Activated CD4-positive, CD25-positive, alpha-beta regulatory T cell treated with anti-CD3 and anti-CD28 coated beads, Interleukin-2, amount 50 U/mL, for 72 hours (primary cell): ENCODE results near the gene REELD1.

Experiments used
- DNase-seq: peaks from one replicate; pipeline ENCODE4 v3.0.0; 2021

REELD1 gene

DNA sequence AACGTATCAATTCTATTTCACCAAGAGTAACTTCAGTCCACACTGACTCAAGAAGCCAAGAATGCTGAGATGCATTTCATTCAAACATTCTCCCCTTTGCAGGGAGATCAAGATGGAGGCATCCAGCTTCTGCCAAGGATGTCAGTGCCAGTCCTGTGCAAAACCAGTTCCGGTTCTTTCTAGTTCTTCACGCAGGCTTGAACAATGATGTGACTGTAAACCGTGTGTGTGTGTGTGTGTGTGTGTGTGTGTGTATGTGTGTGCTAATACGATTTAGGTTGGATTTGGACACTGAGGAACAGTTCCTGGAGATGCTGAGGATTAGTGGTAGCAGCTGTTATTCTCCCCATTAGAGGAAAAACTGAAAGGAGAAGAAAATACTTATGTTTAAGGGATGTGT lies at the start of gene REELD1:
TSS of gene REELD1 (plus strand) at position 301 of the 400 bp plus-strand sequence. CDS start 2,415 bp downstream, outside the sequence.
- DNase-seq: no peak

- no peak for DNase-seq
Observed at GRCh38 chr4:146165221-146165620, 49.1 kb upstream of the REELD1 start.

DNA sequence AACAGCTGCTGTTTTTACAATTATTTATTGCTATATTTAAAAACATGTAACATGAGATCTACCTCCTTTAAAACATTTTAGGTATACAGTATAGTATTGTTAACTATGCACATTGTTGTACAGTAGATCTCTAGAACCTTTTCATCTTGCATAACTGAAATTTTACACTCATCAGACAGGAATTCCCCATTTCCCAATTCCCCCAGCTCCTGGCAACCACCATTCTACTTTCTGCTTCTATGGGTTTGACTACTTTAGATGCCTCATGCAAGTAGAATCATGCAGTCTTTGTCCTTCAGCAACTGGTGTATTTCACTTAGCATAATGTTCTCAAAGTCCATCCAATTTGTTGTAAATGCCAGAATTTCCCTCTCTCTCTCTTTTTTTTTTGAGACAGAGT lies 48.5 kb upstream of the REELD1 start:
- no peak for DNase-seq

GRCh38 chr4:146170149-146170548 lies 44.2 kb upstream of the REELD1 start:
- no peak for DNase-seq

DNA sequence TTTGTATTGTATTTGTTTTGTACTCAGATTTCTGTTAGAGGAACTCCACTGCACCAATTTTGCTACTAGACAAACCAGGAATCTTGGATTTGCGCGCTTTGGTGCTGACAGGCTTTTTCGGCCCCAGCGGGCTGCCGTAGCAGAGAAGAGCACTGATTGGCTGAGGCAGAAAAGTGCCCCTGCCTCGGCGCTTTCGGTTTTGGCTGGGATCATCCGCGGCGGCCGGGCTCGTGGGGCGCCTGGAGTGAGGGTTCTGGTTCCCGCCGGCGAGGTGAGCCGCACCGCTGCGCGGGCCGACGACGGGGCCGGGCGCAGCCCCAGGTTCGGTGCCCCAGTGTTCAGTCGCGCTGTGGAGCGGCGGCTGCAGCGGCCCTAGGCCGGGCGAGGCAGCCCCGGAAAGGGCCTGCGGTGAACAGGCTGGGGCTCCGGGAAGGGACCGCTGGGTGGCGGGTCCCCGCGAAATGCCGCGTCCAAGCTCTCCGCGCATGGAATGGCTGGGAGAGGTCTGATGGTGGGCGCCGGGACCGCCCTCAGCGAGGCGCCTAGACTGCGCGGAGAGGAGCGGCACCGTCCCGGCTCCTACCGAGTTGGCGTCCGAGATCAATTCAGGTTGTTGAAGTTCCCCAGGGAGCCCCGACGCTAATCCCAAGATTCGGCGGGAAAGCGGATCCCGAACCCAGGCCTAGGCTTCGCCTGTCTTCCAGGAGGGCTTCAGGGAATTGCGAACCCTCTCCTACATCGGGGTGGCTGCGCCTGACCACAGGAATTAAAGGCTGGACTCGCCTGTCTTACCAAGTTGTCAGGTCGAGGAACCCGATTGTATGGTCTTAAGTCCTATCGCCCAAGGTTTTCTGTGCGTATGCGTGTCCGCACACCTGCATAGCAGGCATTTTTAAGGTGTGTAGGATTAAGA lies 38.5 kb upstream of the REELD1 start, which contains the start of gene LSM6:
TSS of gene LSM6 (plus strand) at position 178 of the 913 bp plus-strand sequence. CDS start 7,204 bp downstream, outside the sequence.
- DNase-seq: peak; percentile 82

GRCh38 chr4:146176891-146177290 lies 37.4 kb upstream of the REELD1 start:
- DNase-seq: no peak

GRCh38 chr4:146178126-146178525 lies 36.2 kb upstream of the REELD1 start:
- DNase-seq: no peak

- no peak for DNase-seq
Observed at GRCh38 chr4:146179784-146180370, 34.5 kb upstream of the REELD1 start.

DNA sequence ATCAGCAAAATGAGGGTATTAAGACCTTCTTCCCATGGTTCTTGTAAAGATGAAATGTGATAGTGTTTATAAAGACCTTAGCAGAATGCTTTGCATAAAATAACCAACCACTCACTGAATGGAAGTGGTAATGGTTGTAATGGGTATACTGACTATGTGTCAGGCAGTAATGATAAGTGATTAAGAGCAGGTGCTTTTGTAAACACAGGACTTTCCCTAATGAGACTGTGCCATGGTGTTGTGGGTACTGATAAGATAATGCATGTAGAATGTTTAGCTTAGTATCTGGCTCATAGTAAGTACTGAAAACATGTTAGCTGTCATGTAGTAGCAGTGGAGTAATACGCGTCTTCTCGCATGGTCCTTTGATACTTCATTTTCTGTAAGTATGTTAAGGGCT lies 31.9 kb upstream of the REELD1 start:
- DNase-seq: no peak

DNA sequence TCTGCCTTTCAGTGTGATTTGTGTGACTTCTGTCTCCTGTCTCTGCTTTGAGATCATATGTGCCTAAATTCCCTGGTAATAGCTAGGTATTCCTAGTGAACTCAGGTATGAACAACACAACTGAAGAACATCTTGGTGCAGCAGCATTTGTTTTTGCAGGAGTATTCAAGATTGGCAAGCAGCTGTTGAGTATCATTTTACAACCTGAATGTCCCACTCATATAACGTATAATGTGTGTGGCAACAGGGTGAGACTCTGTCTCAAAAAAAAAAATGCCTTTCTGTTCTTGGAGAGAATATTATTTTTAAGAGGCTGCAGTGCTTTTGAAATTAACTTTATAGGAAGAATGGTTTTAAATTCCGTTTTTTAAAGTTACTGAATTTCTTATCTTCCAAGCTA lies 31.1 kb upstream of the REELD1 start:
- DNase-seq: no peak

DNA sequence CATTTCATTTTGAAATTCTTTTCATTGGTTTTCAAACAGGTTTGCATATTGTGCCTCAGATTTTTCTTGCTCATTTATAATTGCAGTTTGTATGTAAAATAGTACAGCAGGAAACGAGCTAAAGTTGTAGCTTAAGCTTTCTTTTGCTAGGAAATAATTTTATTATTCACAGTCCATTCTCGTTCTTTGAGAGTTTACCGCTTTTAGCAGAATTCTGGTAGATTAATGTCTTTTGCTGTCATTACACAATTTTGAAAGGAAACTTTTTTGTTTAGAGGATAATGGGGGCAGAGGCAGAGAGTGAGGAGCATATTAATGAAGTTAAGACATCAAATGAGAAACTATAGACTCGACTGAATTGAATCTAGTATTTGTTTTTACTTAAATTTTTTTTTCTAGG lies 28.3 kb upstream of the REELD1 start:
- DNase-seq: no peak

- DNase-seq: no peak
Observed at GRCh38 chr4:146186596-146186995, 27.7 kb upstream of the REELD1 start.

GRCh38 chr4:146190456-146190855 lies 23.9 kb upstream of the REELD1 start:
- DNase-seq: no peak

DNA sequence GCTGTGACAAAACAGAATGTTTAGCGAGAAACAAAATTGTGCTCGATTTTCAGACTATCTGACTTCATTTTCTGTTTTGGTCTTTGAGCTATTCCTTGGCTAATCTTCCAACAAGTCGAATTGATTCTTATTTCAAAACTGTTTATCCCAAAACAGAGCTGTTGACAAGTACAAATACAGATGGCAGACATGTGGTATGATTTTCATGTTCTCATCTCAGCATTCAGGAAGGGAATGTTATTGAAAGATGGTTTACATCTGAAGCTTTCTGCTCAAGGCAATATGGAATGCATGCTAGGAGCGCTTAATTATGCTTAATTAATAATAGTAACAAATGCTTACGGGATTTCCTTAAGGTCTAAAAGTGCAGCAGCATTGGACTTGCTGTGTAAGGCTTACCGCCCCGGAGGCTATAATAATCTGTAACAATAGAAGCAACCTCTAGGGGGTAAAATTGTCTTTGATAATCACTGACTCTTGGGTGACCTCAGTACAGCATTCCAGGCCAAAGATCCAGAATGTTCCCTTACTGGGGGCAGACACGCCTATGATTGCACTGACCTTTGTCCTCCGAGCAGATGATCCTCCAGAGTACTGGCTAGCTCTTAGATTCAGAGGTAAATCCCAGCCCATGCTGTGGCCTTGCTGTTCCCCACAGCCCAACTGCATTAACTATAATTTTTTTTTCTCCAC lies 22.4 kb upstream of the REELD1 start:
- DNase-seq: no peak

DNA sequence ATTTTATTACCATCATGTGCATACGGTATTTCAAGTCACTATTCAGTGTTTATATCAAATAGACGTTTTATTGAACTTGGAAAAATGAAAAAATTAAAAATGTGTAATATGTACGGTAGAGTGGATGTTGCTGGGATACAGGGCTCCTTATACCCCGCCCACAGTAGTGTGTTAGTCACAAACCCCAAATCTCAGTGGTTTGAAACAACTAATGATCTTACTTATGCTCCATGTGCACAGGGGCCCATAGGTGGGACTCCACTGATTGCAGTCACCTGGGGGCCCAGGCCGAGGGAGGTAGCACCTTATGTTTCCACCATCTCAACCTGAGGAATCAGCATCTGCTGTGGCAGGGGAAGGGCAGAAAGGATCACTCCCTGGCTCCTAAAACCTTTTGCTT lies 20.7 kb upstream of the REELD1 start:
- no peak for DNase-seq

DNA sequence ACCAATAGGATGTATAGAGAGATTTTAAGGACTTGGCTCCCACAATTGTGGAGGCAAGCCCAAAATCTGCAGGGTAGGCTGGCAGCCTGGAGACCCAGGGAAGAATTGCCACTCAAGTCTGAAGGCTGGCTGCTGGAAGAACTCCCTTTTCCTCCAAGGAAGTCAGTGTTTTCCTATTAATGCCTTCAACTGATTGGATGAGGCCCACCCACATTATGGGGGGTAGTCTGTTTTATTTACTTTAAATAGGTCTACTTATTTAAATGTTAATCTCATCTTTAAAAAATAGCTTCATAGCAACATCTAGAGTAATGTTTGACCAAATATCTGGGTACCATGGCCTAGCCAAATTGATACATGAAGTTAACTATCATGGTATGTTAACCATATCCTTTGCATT lies 20.1 kb upstream of the REELD1 start:
- DNase-seq: no peak

DNA sequence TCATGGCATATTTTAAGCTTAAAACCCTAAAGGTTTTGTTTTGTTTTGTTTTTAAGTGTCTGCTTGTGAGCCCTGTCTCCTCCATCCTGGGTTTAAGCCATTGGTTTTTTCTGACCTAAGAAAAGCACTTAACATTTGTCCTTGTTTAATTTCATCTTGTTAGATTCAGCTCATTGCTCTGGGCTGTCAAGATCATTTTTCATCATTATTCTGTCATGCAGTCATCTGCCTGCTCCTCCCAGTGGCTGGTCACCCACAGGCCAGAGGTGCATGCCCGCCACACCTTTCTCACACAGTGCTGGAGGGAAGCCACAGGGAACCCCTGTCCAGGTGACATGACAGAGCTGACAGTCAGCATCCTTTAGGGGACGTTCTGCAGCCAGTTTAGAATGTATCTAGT lies 11.7 kb upstream of the REELD1 start:
- DNase-seq: no peak

DNA sequence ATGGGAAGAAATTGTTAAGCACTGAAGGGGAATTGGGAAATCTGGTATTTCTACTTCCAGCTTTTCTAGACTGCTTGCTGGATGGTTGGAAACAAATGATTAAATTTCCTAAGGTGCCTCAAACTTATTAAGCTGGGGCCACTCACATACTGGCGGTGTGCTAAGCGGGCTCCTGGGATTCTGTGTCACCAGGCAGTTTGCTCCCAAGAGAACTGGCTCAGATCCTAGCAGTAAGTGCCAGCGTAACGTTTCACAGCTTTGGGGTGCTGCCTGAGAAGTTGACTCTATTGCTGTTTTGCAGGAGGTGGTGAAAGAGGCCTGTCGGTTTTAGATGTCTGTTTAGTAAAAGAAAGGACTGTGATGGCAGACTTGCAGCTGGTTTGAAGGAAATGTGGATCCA lies 6.9 kb upstream of the REELD1 start:
- DNase-seq: no peak

GRCh38 chr4:146210890-146211289 lies 3.4 kb upstream of the REELD1 start:
- DNase-seq: no peak

DNA sequence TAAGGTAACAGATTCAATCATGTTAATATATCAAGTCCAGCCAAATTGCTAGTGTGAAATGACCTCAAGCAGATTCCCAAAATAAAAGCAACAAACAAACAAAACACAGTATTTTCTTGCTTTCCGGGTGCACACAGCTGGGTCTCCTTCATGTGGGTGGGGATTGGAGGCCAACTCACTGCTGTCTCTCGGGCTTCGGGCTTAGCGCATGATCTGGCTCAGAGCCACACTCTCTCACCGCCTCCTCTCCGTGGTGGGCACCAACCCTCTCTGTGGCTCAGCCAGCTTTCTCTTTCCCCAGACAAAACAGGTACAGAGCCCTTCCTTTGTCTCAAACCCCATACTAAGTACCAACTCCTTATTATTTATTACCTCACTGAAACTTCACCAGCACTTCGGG lies 2.9 kb upstream of the REELD1 start:
- no peak for DNase-seq

DNA sequence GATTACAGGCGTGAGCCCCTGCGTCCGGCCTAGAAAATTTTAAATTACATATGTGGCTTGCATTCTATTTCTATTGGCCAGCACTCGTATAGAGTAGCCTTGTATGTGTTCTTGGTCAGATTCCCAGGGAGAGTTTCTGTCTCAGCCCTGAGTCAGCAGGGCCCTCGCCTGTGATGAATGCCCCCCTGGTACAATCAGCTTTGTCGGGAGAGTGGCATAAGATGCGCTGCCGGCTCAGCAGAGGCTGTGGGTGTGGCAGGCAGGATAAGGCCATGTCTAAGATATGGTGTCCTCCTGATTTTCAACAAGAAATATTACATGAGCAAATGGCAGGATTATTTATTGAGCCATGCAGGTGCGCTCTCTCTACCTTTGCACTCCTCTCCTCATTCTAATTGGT lies 1.6 kb upstream of the REELD1 start:
- no peak for DNase-seq

DNA sequence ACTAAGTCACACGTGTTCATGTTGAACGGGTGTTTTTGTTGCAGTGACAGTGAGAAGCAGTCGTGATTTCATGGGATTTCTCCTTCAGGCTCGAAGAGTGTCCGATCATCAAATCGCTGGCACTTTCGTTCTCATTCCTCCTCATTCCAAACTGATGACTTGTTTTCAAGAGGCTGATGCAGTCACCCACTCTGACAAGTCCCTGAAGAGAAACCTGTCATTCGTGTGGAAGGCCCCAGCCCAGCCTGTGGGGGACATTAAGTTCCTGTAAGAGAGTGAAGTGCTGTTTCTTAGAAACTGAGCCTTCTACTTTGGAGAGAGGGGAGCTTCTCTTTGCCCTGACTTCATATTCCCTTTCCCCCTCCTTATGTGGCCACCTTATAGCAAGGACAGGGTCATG lies 8.0 kb downstream of the REELD1 start:
- DNase-seq: no peak

DNA sequence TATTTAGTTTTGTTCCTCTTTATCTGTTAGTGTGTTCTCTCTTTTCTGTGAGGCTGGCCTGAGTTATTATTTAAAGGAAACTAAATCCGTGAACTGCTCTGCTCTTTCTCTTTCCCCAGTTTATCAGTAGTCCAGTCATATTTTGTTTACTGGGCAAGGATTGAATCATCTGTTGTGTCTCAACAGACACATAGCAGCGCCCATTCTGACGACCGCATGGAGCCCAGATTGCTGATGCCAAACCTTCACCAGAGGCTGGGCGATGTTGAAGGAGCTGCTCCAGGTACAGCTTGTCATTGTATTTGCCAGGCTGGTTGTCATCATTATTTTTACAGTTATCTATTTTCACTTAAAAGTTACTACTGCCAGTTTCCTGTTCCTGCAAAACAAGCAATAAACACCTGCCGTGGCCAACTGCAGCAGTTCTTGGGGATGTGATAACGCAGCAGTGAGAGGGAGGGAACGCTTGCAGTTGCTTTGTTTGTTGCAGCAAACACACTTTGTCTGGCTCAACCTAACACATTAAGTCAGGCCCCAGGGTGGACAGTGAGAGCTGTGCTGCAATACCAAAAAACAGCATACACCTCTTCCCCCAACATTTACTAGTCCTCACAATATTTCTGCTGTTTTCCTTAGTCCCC lies 10.1 kb downstream of the REELD1 start:
- no peak for DNase-seq
